NCI-H345 treated with DMSO at 0.1 percent for 48 hours (cell line): ENCODE measurements around the gene PVR.
"Not testable (repeated sequence)": the region's sequence is repeated elsewhere in the genome, so short reads cannot be mapped to it uniquely, and the experiment has no call there.

ENCODE experiments used
- DNase-seq: peaks from one replicate; lab custom pipeline; 2025; ENCODE audit not compliant: unreplicated experiment; lab: John Stamatoyannopoulos, UW

Gene PVR

GRCh38 chr19:44617110-44617880 lies 26.4 kb upstream of the PVR start:
- no peak for DNase-seq

- no peak for DNase-seq
Observed at GRCh38 chr19:44618640-44619357, 24.9 kb upstream of the PVR start.

GRCh38 chr19:44620667-44621066 lies 23.0 kb upstream of the PVR start:
- DNase-seq = no peak

- no peak for DNase-seq
Observed at GRCh38 chr19:44621367-44621766, 22.3 kb upstream of the PVR start.

- no peak for DNase-seq
Observed at GRCh38 chr19:44623080-44623479, 20.6 kb upstream of the PVR start.

GRCh38 chr19:44623626-44624025 lies 20.1 kb upstream of the PVR start:
- DNase-seq = no peak

- DNase-seq = no peak
Observed at GRCh38 chr19:44624840-44625354, 18.8 kb upstream of the PVR start.

GRCh38 chr19:44625637-44626036 lies 18.1 kb upstream of the PVR start:
- DNase-seq = not testable (repeated sequence)

- DNase-seq = no peak
Observed at GRCh38 chr19:44626048-44626624, 17.6 kb upstream of the PVR start.

GRCh38 chr19:44627631-44628030 lies 16.1 kb upstream of the PVR start:
- no peak for DNase-seq

GRCh38 chr19:44628793-44629192 lies 14.9 kb upstream of the PVR start:
- no peak for DNase-seq

- DNase-seq = not testable (repeated sequence)
Observed at GRCh38 chr19:44631611-44632010, 12.1 kb upstream of the PVR start.

GRCh38 chr19:44634058-44634457 lies 9.7 kb upstream of the PVR start:
- not testable (repeated sequence) for DNase-seq

GRCh38 chr19:44634785-44635184 lies 8.9 kb upstream of the PVR start:
- no peak for DNase-seq

GRCh38 chr19:44635581-44636438 lies 7.9 kb upstream of the PVR start:
- no peak for DNase-seq

- no peak for DNase-seq
Observed at GRCh38 chr19:44636439-44637389, 7.0 kb upstream of the PVR start.

- DNase-seq = no peak
Observed at GRCh38 chr19:44637390-44637764, 6.3 kb upstream of the PVR start.

- no peak for DNase-seq
Observed at GRCh38 chr19:44640518-44640917, 3.2 kb upstream of the PVR start.

- no peak for DNase-seq
Observed at GRCh38 chr19:44641501-44642265, 2.0 kb upstream of the PVR start.
